NB4 (cell line): ENCODE results near the gene TBC1D14.
A peak's percentile ranks its signal among the peaks of the same experiment; 100 is the strongest.

ENCODE experiments used
- DNase-seq: peaks from one replicate; pipeline ENCODE4 v3.0.0; 2010; ENCODE audit warnings: low read depth
- H3K4me3 ChIP-seq: one replicate; pipeline ENCODE4 v1.5.1; 2011; ENCODE audit warnings: mild to moderate bottlenecking, low read depth, low read length, moderate library complexity
- MYC ChIP-seq: IDR thresholded peaks from 2 replicates; pipeline ENCODE4 v1.6.1; 2011; ENCODE audit warnings: low read depth, low read length
- POLR2A ChIP-seq: IDR thresholded peaks from 2 replicates; pipeline ENCODE4 v1.6.1; 2011; ENCODE audit warnings: mild to moderate bottlenecking; ENCODE audit not compliant: insufficient read length; ENCODE audit errors: extremely low read depth
- TF ChIP-seq, protein P1 (sequence below): IDR thresholded peaks from one replicate; pipeline ENCODE4 v1.5.1; 2012; ENCODE audit warnings: low read depth, low read length
- TF ChIP-seq, protein P2 (sequence below): IDR thresholded peaks from 2 replicates; pipeline ENCODE4 v1.6.1; 2011; ENCODE audit warnings: low read depth, low read length

TBC1D14 gene

DNA sequence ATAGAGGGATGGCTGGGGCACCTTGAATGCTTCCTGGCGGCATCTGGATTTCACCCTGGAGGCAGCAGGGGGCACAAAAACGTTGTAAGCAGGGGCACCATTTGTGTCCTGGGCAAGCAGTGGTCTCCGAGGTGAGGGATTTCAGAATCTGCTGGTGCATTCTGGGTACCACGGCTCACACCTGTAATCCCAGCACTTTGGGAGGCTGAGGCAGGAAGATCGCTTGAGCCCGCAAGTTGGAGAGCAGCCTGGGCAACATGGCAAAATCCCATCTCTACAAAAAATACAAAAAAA lies 16.8 kb upstream of the TBC1D14 start:
- H3K4me3 ChIP-seq = peak overlapping the region; percentile 14
- no peak for DNase-seq
- TF ChIP-seq, protein P1, sequence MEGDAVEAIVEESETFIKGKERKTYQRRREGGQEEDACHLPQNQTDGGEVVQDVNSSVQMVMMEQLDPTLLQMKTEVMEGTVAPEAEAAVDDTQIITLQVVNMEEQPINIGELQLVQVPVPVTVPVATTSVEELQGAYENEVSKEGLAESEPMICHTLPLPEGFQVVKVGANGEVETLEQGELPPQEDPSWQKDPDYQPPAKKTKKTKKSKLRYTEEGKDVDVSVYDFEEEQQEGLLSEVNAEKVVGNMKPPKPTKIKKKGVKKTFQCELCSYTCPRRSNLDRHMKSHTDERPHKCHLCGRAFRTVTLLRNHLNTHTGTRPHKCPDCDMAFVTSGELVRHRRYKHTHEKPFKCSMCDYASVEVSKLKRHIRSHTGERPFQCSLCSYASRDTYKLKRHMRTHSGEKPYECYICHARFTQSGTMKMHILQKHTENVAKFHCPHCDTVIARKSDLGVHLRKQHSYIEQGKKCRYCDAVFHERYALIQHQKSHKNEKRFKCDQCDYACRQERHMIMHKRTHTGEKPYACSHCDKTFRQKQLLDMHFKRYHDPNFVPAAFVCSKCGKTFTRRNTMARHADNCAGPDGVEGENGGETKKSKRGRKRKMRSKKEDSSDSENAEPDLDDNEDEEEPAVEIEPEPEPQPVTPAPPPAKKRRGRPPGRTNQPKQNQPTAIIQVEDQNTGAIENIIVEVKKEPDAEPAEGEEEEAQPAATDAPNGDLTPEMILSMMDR = no peak
- TF ChIP-seq MYC (no peak), POLR2A (no peak)
- TF ChIP-seq, protein P2, sequence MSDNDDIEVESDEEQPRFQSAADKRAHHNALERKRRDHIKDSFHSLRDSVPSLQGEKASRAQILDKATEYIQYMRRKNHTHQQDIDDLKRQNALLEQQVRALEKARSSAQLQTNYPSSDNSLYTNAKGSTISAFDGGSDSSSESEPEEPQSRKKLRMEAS = no peak

DNA sequence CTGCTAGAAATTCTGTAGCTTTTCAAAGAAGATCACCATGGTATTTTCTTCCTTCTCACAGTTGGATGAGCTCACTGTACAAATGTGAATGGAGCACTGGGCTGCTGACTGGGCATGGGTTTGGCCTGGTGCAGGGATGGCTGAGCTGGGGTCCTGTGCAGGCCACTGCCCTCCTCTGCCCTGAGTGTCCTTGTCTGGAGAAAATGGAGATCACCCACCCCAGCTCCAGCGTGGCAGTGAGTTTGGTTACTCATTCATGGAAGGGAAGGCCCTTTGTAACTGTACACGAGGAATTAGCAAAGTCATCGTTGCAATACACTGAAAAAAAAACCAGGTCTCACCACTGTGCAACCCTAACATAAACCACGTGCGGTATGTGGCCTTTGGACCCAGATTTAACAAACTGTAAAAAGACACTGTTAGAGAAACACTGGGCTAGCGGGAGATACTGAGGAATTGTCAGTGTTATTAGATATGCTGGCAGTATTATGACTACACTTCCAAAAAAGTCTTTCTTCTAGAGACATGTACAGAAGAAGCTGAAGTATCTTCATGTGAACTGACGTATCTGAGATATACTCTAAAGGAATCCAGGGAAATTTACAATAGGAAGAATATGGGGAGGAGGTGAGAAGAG lies 16.1 kb upstream of the TBC1D14 start:
- TF ChIP-seq, protein P2 = peak; percentile 89
- TF ChIP-seq MYC (peak; percentile 63), POLR2A (no peak)
- no peak overlapping the region for H3K4me3 ChIP-seq
- peak; percentile 73 for DNase-seq

- H3K4me3 ChIP-seq = no peak overlapping the region
- TF ChIP-seq, protein P2 = no peak
- TF ChIP-seq, protein P1 = no peak
- TF ChIP-seq POLR2A (no peak), MYC (no peak)
- DNase-seq = no peak
Observed at GRCh38 chr4:6894086-6894478, 15.5 kb upstream of the TBC1D14 start.

GRCh38 chr4:6894528-6895498 lies 14.8 kb upstream of the TBC1D14 start:
- H3K4me3 ChIP-seq = no peak overlapping the region
- no peak for DNase-seq
- no peak for TF ChIP-seq MYC
- TF ChIP-seq, protein P1 = no peak
- TF ChIP-seq POLR2A = no peak
- TF ChIP-seq, protein P2 = no peak

GRCh38 chr4:6896035-6896434 lies 13.6 kb upstream of the TBC1D14 start:
- no peak overlapping the region for H3K4me3 ChIP-seq
- no peak for DNase-seq
- TF ChIP-seq, protein P1 = no peak
- TF ChIP-seq POLR2A = no peak
- TF ChIP-seq MYC = no peak
- TF ChIP-seq, protein P2 = no peak

DNA sequence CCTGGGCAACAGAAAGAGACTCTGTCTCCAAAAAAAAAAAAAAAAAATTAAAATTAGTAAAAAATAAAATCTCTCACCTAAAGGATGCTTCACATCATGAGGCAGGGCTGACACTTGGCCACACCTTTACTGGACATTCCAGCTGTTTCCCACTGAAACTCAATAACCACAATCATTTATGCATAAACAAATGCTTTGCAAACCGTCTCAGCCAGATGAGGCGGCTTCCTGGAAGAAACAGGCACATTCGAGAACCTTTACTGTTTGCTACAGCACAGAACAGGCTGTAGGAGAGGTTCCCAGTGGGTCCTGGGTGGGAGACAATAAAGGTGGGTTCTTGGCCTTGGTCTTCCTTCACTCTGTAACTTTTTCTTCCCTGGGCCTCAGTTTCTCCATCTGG lies 10.9 kb upstream of the TBC1D14 start:
- TF ChIP-seq POLR2A (no peak), MYC (no peak)
- TF ChIP-seq, protein P2 = no peak
- TF ChIP-seq, protein P1 = no peak
- H3K4me3 ChIP-seq = no peak overlapping the region
- no peak for DNase-seq
